ENCODE measurements around the gene CR1L. TPM values are rescaled to one million over a fixed set of nuclear protein-coding genes. Genes with fewer than 3 reads are reported as not detected.
A peak's percentile ranks its signal among the peaks of the same experiment; 100 is the strongest.

The CR1L gene
- total RNA-seq, 1 donor = not detected

GRCh38 chr1:207644166-207644851 is 624 bp upstream of the CR1L start:
- H3K9me3 ChIP-seq (ENCODE audit: low read depth, low read length) = no peaks in the 10 kb centered on the region
- peaks cover 5% of the 10 kb centered on the region for H3K4me1 ChIP-seq (ENCODE audit: insufficient read depth, low read length)
- DNase-seq (ENCODE audit: insufficient read length, low spot score, missing footprints) = no peak
- no peaks in the 10 kb centered on the region for H3K36me3 ChIP-seq (ENCODE audit: insufficient read depth, low read length)
- TF ChIP-seq, protein P1, sequence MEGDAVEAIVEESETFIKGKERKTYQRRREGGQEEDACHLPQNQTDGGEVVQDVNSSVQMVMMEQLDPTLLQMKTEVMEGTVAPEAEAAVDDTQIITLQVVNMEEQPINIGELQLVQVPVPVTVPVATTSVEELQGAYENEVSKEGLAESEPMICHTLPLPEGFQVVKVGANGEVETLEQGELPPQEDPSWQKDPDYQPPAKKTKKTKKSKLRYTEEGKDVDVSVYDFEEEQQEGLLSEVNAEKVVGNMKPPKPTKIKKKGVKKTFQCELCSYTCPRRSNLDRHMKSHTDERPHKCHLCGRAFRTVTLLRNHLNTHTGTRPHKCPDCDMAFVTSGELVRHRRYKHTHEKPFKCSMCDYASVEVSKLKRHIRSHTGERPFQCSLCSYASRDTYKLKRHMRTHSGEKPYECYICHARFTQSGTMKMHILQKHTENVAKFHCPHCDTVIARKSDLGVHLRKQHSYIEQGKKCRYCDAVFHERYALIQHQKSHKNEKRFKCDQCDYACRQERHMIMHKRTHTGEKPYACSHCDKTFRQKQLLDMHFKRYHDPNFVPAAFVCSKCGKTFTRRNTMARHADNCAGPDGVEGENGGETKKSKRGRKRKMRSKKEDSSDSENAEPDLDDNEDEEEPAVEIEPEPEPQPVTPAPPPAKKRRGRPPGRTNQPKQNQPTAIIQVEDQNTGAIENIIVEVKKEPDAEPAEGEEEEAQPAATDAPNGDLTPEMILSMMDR (IDR thresholded peaks at IDR 0.05; ENCODE audit: extremely low read depth, low read depth, low read length) = no peak
- peak overlapping the region; percentile 77 for H3K4me3 ChIP-seq (ENCODE audit: insufficient read depth, low read length)
- no peaks in the 10 kb centered on the region for H4K20me1 ChIP-seq (ENCODE audit: insufficient read depth, low read length)
- H3K27me3 ChIP-seq (ENCODE audit: insufficient read depth, low read length) = peaks cover 21% of the 10 kb centered on the region
- H3K4me2 ChIP-seq (ENCODE audit: insufficient read depth, low read length) = peak overlapping the region; percentile 85
- no peak overlapping the region for H3K27ac ChIP-seq (ENCODE audit: low read depth, low read length)
- H2AFZ ChIP-seq (ENCODE audit: low read length) = peak overlapping the region; percentile 35
- H3K79me2 ChIP-seq (ENCODE audit: insufficient read depth, low read length) = no peaks in the 10 kb centered on the region

DNA sequence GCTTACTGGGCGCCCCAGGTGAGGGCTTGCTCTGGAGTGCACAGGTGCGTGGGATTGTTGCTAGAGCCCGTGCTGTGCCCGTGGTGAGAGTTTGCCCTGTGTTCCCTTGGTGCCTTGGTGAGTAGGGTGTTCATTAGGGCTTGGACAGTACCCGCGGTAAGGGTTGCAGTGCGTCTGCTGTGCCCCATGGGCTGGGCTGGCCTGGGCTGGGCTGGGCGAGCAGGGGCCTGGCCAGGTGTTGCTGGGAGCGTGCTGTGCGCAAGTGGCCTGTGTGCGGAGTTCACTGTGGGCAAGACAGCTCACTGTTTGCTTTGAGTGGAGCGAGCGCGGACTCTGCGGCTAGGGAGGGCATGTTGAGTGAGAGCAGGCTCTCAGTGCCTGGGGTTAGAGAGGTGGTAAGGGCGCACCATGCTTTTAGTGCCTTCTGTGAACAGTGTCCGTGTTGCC is 725 bp downstream of the CR1L start:
- Histone ChIP-seq H3K4me2 (ENCODE audit: insufficient read depth, low read length) (peak overlapping the region; percentile 85), H3K9me3 (ENCODE audit: low read depth, low read length) (no peaks in the 10 kb centered on the region), H3K4me3 (ENCODE audit: insufficient read depth, low read length) (peak overlapping the region; percentile 77), H3K79me2 (ENCODE audit: insufficient read depth, low read length) (no peaks in the 10 kb centered on the region), H4K20me1 (ENCODE audit: insufficient read depth, low read length) (no peaks in the 10 kb centered on the region), H3K36me3 (ENCODE audit: insufficient read depth, low read length) (no peaks in the 10 kb centered on the region), H3K27ac (ENCODE audit: low read depth, low read length) (no peak overlapping the region), H2AFZ (ENCODE audit: low read length) (no peak overlapping the region), H3K27me3 (ENCODE audit: insufficient read depth, low read length) (peaks cover 21% of the 10 kb centered on the region), H3K4me1 (ENCODE audit: insufficient read depth, low read length) (peaks cover 5% of the 10 kb centered on the region)
- DNase-seq (ENCODE audit: insufficient read length, low spot score, missing footprints) = no peak
- TF ChIP-seq, protein P1 (IDR thresholded peaks at IDR 0.05; ENCODE audit: extremely low read depth, low read depth, low read length) = no peak

GRCh38 chr1:207646171-207646570 is 1.2 kb downstream of the CR1L start:
- Histone ChIP-seq H4K20me1 (ENCODE audit: insufficient read depth, low read length) (no peaks in the 10 kb centered on the region), H3K27ac (ENCODE audit: low read depth, low read length) (no peak overlapping the region), H3K9me3 (ENCODE audit: low read depth, low read length) (no peaks in the 10 kb centered on the region), H3K27me3 (ENCODE audit: insufficient read depth, low read length) (peaks cover 21% of the 10 kb centered on the region), H2AFZ (ENCODE audit: low read length) (no peak overlapping the region), H3K36me3 (ENCODE audit: insufficient read depth, low read length) (no peaks in the 10 kb centered on the region), H3K4me3 (ENCODE audit: insufficient read depth, low read length) (no peak overlapping the region), H3K4me2 (ENCODE audit: insufficient read depth, low read length) (no peak overlapping the region), H3K4me1 (ENCODE audit: insufficient read depth, low read length) (peaks cover 5% of the 10 kb centered on the region), H3K79me2 (ENCODE audit: insufficient read depth, low read length) (no peaks in the 10 kb centered on the region)
- DNase-seq (ENCODE audit: insufficient read length, low spot score, missing footprints) = no peak
- TF ChIP-seq, protein P1 (IDR thresholded peaks at IDR 0.05; ENCODE audit: extremely low read depth, low read depth, low read length) = no peak

GRCh38 chr1:207646944-207647579 is 2.1 kb downstream of the CR1L start:
- DNase-seq (ENCODE audit: insufficient read length, low spot score, missing footprints) = no peak
- Histone ChIP-seq H3K79me2 (ENCODE audit: insufficient read depth, low read length) (no peaks in the 10 kb centered on the region), H3K4me2 (ENCODE audit: insufficient read depth, low read length) (no peak overlapping the region), H3K27ac (ENCODE audit: low read depth, low read length) (no peak overlapping the region), H3K36me3 (ENCODE audit: insufficient read depth, low read length) (no peaks in the 10 kb centered on the region), H3K9me3 (ENCODE audit: low read depth, low read length) (no peaks in the 10 kb centered on the region), H4K20me1 (ENCODE audit: insufficient read depth, low read length) (no peaks in the 10 kb centered on the region), H2AFZ (ENCODE audit: low read length) (no peak overlapping the region), H3K27me3 (ENCODE audit: insufficient read depth, low read length) (peaks cover 21% of the 10 kb centered on the region), H3K4me1 (ENCODE audit: insufficient read depth, low read length) (peaks cover 5% of the 10 kb centered on the region), H3K4me3 (ENCODE audit: insufficient read depth, low read length) (no peak overlapping the region)
- TF ChIP-seq, protein P1 (IDR thresholded peaks at IDR 0.05; ENCODE audit: extremely low read depth, low read depth, low read length) = no peak

Measured in osteoblast (primary cell).